ENCODE measurements around the gene GLIS1.

The GLIS1 gene

GRCh38 chr1:53699981-53700380 is 39.0 kb downstream of the GLIS1 start:
- H3K4me3 ChIP-seq (ENCODE audit: low read depth, low read length) = no peak overlapping the region
- TF ChIP-seq MAX (IDR thresholded peaks at IDR 0.05; ENCODE audit: low read depth, low read length) (no peak), CTCF (IDR thresholded peaks at IDR 0.05; ENCODE audit: low read depth, low read length) (no peak), MYC (IDR thresholded peaks at IDR 0.05; ENCODE audit: low read depth, low read length) (no peak), POLR2A (IDR thresholded peaks at IDR 0.05; ENCODE audit: extremely low read depth, insufficient read length) (no peak)
- DNase-seq (ENCODE audit: low read depth) = no peak

- TF ChIP-seq CTCF (IDR thresholded peaks at IDR 0.05; ENCODE audit: low read depth, low read length) = no peak
- no peak for TF ChIP-seq MAX (IDR thresholded peaks at IDR 0.05; ENCODE audit: low read depth, low read length)
- no peak for TF ChIP-seq MYC (IDR thresholded peaks at IDR 0.05; ENCODE audit: low read depth, low read length)
- TF ChIP-seq POLR2A (IDR thresholded peaks at IDR 0.05; ENCODE audit: extremely low read depth, insufficient read length) = no peak
- H3K4me3 ChIP-seq (ENCODE audit: low read depth, low read length) = no peak overlapping the region
- no peak for DNase-seq (ENCODE audit: low read depth)
Measured at GRCh38 chr1:53698384-53698980, 40.5 kb downstream of the GLIS1 start.

GRCh38 chr1:53697721-53698383 is 41.1 kb downstream of the GLIS1 start:
- DNase-seq (ENCODE audit: low read depth) = no peak
- H3K4me3 ChIP-seq (ENCODE audit: low read depth, low read length) = no peak overlapping the region
- TF ChIP-seq MYC (IDR thresholded peaks at IDR 0.05; ENCODE audit: low read depth, low read length) = no peak

- H3K4me3 ChIP-seq (ENCODE audit: low read depth, low read length) = no peak overlapping the region
- TF ChIP-seq POLR2A (IDR thresholded peaks at IDR 0.05; ENCODE audit: extremely low read depth, insufficient read length) = no peak
- no peak for TF ChIP-seq CTCF (IDR thresholded peaks at IDR 0.05; ENCODE audit: low read depth, low read length)
- no peak for TF ChIP-seq MAX (IDR thresholded peaks at IDR 0.05; ENCODE audit: low read depth, low read length)
- TF ChIP-seq MYC (IDR thresholded peaks at IDR 0.05; ENCODE audit: low read depth, low read length) = no peak
- DNase-seq (ENCODE audit: low read depth) = no peak
Measured at GRCh38 chr1:53696990-53697389, 42.0 kb downstream of the GLIS1 start.

GRCh38 chr1:53696571-53696970 is 42.4 kb downstream of the GLIS1 start:
- no peak for DNase-seq (ENCODE audit: low read depth)
- H3K4me3 ChIP-seq (ENCODE audit: low read depth, low read length) = no peak overlapping the region
- no peak for TF ChIP-seq CTCF (IDR thresholded peaks at IDR 0.05; ENCODE audit: low read depth, low read length)
- TF ChIP-seq POLR2A (IDR thresholded peaks at IDR 0.05; ENCODE audit: extremely low read depth, insufficient read length) = no peak
- no peak for TF ChIP-seq MYC (IDR thresholded peaks at IDR 0.05; ENCODE audit: low read depth, low read length)
- TF ChIP-seq MAX (IDR thresholded peaks at IDR 0.05; ENCODE audit: low read depth, low read length) = no peak

- TF ChIP-seq MAX (IDR thresholded peaks at IDR 0.05; ENCODE audit: low read depth, low read length) = no peak
- no peak for TF ChIP-seq POLR2A (IDR thresholded peaks at IDR 0.05; ENCODE audit: extremely low read depth, insufficient read length)
- no peak for TF ChIP-seq CTCF (IDR thresholded peaks at IDR 0.05; ENCODE audit: low read depth, low read length)
- no peak for TF ChIP-seq MYC (IDR thresholded peaks at IDR 0.05; ENCODE audit: low read depth, low read length)
- H3K4me3 ChIP-seq (ENCODE audit: low read depth, low read length) = no peak overlapping the region
- DNase-seq (ENCODE audit: low read depth) = no peak
Measured at GRCh38 chr1:53696051-53696450, 42.9 kb downstream of the GLIS1 start.

Measured in NB4 (cell line).